HepG2 (cell line): ENCODE data around the gene FANCG. TPM values are rescaled to one million over a fixed set of nuclear protein-coding genes. Genes with fewer than 3 reads are reported as not detected.
A peak's percentile ranks its signal among the peaks of the same experiment; 100 is the strongest.

ENCODE experiments used
- ETS1 ChIP-seq: sonication (generic); formaldehyde crosslinking; IDR thresholded peaks from 2 replicates; pipeline ENCODE4 v1.4.0; 2020; ENCODE audit warnings: missing genetic modification reagents
- HNRNPK ChIP-seq: fragments of 200-400 bp; formaldehyde crosslinking; IDR thresholded peaks from 2 replicates; pipeline ENCODE4 v1.6.1; 2018; ENCODE audit warnings: low read length, low read depth, moderate library complexity, mild to moderate bottlenecking; ENCODE audit not compliant: poor library complexity, severe bottlenecking
- HOMEZ ChIP-seq: IDR thresholded peaks from 2 replicates; pipeline ENCODE4 v1.6.1; 2016; ENCODE audit warnings: low read depth
- MED13 ChIP-seq: sonication (generic); formaldehyde crosslinking; IDR thresholded peaks from 2 replicates; pipeline ENCODE4 v1.5.0; 2020; ENCODE audit warnings: missing genetic modification reagents
- MLLT10 ChIP-seq: sonication (generic); formaldehyde crosslinking; IDR thresholded peaks from 2 replicates; pipeline ENCODE4 v1.4.0; 2020; ENCODE audit warnings: missing genetic modification reagents
- NR2F2 ChIP-seq: IDR thresholded peaks from 2 replicates; pipeline ENCODE4 v1.6.1; 2012; ENCODE audit warnings: low read depth, inconsistent platforms, borderline replicate concordance
- PRDM4 ChIP-seq: sonication (generic); formaldehyde crosslinking; IDR thresholded peaks from 2 replicates; pipeline ENCODE4 v1.9.0; 2021; ENCODE audit warnings: missing genetic modification reagents, borderline replicate concordance
- TCF7L2 ChIP-seq: IDR thresholded peaks from 2 replicates; pipeline ENCODE4 v1.6.1; 2011; ENCODE audit warnings: mild to moderate bottlenecking, low read depth, low read length, moderate library complexity
- TEF ChIP-seq: sonication (generic); formaldehyde crosslinking; IDR thresholded peaks from 2 replicates; pipeline ENCODE4 v1.5.0; 2020; ENCODE audit warnings: missing genetic modification reagents
- TERF1 ChIP-seq: sonication (generic); formaldehyde crosslinking; IDR thresholded peaks from 2 replicates; pipeline ENCODE4 v1.8.0; 2022; ENCODE audit warnings: mild to moderate bottlenecking, missing genetic modification reagents, moderate library complexity
- U2AF2 ChIP-seq: fragments of 200-400 bp; formaldehyde crosslinking; IDR thresholded peaks from 2 replicates; pipeline ENCODE4 v1.6.1; 2017; ENCODE audit warnings: low read depth, mild to moderate bottlenecking, low read length
- ZBTB7A ChIP-seq: sonication (generic); formaldehyde crosslinking; IDR thresholded peaks from 2 replicates; pipeline ENCODE4 v1.8.0; 2022; ENCODE audit warnings: mild to moderate bottlenecking, missing genetic modification reagents
- ZFX ChIP-seq: sonication (generic); formaldehyde crosslinking; IDR thresholded peaks from 2 replicates; pipeline ENCODE4 v1.4.0; 2020; ENCODE audit warnings: mild to moderate bottlenecking, low read depth, missing genetic modification reagents, moderate library complexity
- ZNF34 ChIP-seq: sonication (generic); formaldehyde crosslinking; IDR thresholded peaks from 2 replicates; pipeline ENCODE4 v1.4.0; 2020; ENCODE audit warnings: mild to moderate bottlenecking, missing genetic modification reagents, borderline replicate concordance
- ZNF547 ChIP-seq: sonication (generic); formaldehyde crosslinking; IDR thresholded peaks from 2 replicates; pipeline ENCODE4 v1.5.1; 2020; ENCODE audit warnings: mild to moderate bottlenecking, missing genetic modification reagents
- ZNF552 ChIP-seq: sonication (generic); formaldehyde crosslinking; IDR thresholded peaks from 2 replicates; pipeline ENCODE4 v1.9.0; 2022; ENCODE audit warnings: missing genetic modification reagents, mild to moderate bottlenecking, borderline replicate concordance
- ZNF788 ChIP-seq: sonication (generic); formaldehyde crosslinking; IDR thresholded peaks from 2 replicates; pipeline ENCODE4 v1.5.0; 2020; ENCODE audit warnings: mild to moderate bottlenecking, missing genetic modification reagents, borderline replicate concordance
- polyA plus RNA-seq, 8 experiments: library from polyadenylated mRNA; depleted of rRNA in 3 of 8; stranded (reverse) in 7 of 8; unstranded in 1 of 8; fragments of >200 nt; fragmentation: Illumina TruSeq in 4 of 8; extraction: Trizol in 4 of 8; gene quantifications; 2 replicates each; pipeline versions ENCODE4 v1.2.1 to v1.2.3, GENCODE V29; 2011 to 2016; ENCODE audit warnings: low read depth in 4 of 8, missing spikeins in 1 of 8, mixed read lengths in 1 of 8; ENCODE audit not compliant: insufficient read depth in 1 of 8
- total RNA-seq, 5 experiments: library from RNA; depleted of rRNA; stranded (reverse); fragments of >200 nt; fragmentation: Illumina TruSeq; extraction: Trizol; gene quantifications; 2 replicates each; pipeline ENCODE4 v1.2.3, GENCODE V29; 2016; ENCODE audit warnings: low read depth in 1 of 5

FANCG gene
- total and polyA plus RNA-seq, 2 of the 13 experiments (the other 11 are each of a cell fraction or from before 2014, with no cell fraction given): 14.4 to 45.1 TPM

- TF ChIP-seq ETS1 (CRISPR knock-in tag): no peak
- TF ChIP-seq HNRNPK: no peak
- no peak for TF ChIP-seq ZBTB7A (CRISPR knock-in tag)
- no peak for TF ChIP-seq TCF7L2
- TF ChIP-seq ZNF552 (CRISPR knock-in tag): no peak
- TF ChIP-seq MLLT10 (CRISPR knock-in tag): no peak
- peak; percentile 98; the same call in 1 of the 2 replicates for TF ChIP-seq ZNF788 (CRISPR knock-in tag)
- 0 out of 2 replicates have a peak, but pooled peaks have one; percentile 35 for TF ChIP-seq HOMEZ (CRISPR knock-in tag)
- no peak for TF ChIP-seq TERF1 (CRISPR knock-in tag)
- 0 out of 2 replicates have a peak, but pooled peaks have one; percentile 90 for TF ChIP-seq U2AF2
- peak; percentile 85 for TF ChIP-seq ZFX (CRISPR knock-in tag)
- no peak for TF ChIP-seq TEF (CRISPR knock-in tag)
- TF ChIP-seq ZNF34 (CRISPR knock-in tag): no peak
- TF ChIP-seq MED13 (CRISPR knock-in tag): no peak
- no peak; the same call in 1 of the 2 replicates for TF ChIP-seq NR2F2
- TF ChIP-seq PRDM4: no peak
- no peak for TF ChIP-seq ZNF547 (CRISPR knock-in tag)
Observed at GRCh38 chr9:35102769-35103659, 23.3 kb upstream of the FANCG start, which contains the start of gene STOML2 (continued).
